SK-N-SH (cell line): ENCODE measurements around the gene NFIA. TPM values are rescaled to one million over a fixed set of nuclear protein-coding genes. Genes with fewer than 3 reads are reported as not detected.

Experiments
- CTCF ChIA-PET: fragments of 300-600, 350-600 bp; formaldehyde crosslinking; extraction: SDS; loops from one replicate; lab custom pipeline; 2021; lab: Yijun Ruan, JAX
- POLR2A ChIA-PET: fragments of 350-600 bp; sonication (Branson Sonifier 250); formaldehyde crosslinking; extraction: SDS; loops from one replicate; lab custom pipeline; 2020; ENCODE audit warnings: antibody characterized with exemption, inconsistent platforms; lab: Yijun Ruan, JAX
- DNase-seq: peaks from one replicate; pipeline ENCODE4 v3.0.0; 2012
- H2AFZ ChIP-seq: fragments of 200-600 bp; sonication (generic); 2 replicates; pipeline ENCODE4 v1.8.1; 2016; ENCODE audit warnings: antibody characterized with exemption, mild to moderate bottlenecking, low read depth
- H3F3A ChIP-seq: fragments of 200-600 bp; sonication (generic); replicated peaks from 2 replicates; pipeline ENCODE3; 2016; ENCODE audit warnings: antibody characterized with exemption, mild to moderate bottlenecking; ENCODE audit not compliant: insufficient read depth
- H3K27ac ChIP-seq, 2 experiments: fragments of 200-500 bp in 1 of 2; fragments of 200-600 bp in 1 of 2; sonication (Bioruptor generic) in 1 of 2; sonication (generic), shearing (Covaris generic) in 1 of 2; 2 replicates each; pipeline versions ENCODE4 v1.5.1 to v1.6.1; 2014 to 2016; ENCODE audit warnings: low read depth in 2 of 2, inconsistent platforms in 1 of 2, low read length in 1 of 2, mild to moderate bottlenecking in 1 of 2, mixed read lengths in 1 of 2
- H3K27me3 ChIP-seq: fragments of 200-600 bp; sonication (generic), shearing (Covaris generic); 2 replicates; pipeline ENCODE4 v1.6.1; 2016; ENCODE audit warnings: mixed run types; ENCODE audit not compliant: insufficient read depth
- H3K36me3 ChIP-seq, 2 experiments: fragments of 200-500 bp in 1 of 2; fragments of 200-600 bp in 1 of 2; sonication (Bioruptor generic) in 1 of 2; sonication (generic) in 1 of 2; replicated peaks in 1 of 2; 2 replicates each; pipeline versions ENCODE3 to v1.5.1; 2014 to 2016; ENCODE audit warnings: low read length in 1 of 2, mild to moderate bottlenecking in 1 of 2; ENCODE audit not compliant: insufficient read depth in 2 of 2, control insufficient read depth in 1 of 2
- H3K4me1 ChIP-seq, 2 experiments: fragments of 200-500 bp in 1 of 2; fragments of 200-600 bp in 1 of 2; sonication (Bioruptor generic) in 1 of 2; sonication (generic), shearing (Covaris generic) in 1 of 2; 2 replicates each; pipeline versions ENCODE4 v1.5.1 to v1.6.1; 2014 to 2016; ENCODE audit warnings: low read depth in 1 of 2, low read length in 1 of 2, mixed run types in 1 of 2; ENCODE audit not compliant: insufficient read depth in 2 of 2, control insufficient read depth in 1 of 2
- H3K4me2 ChIP-seq: fragments of 200-600 bp; sonication (generic), shearing (Covaris generic); 2 replicates; pipeline ENCODE4 v1.6.1; 2017; ENCODE audit warnings: mixed run types
- H3K4me3 ChIP-seq, 2 experiments: fragments of 200-500 bp in 1 of 2; fragments of 200-600 bp in 1 of 2; sonication (Bioruptor generic) in 1 of 2; sonication (generic), shearing (Covaris generic) in 1 of 2; 2 replicates each; pipeline versions ENCODE4 v1.5.1 to v1.8.1; 2014 to 2016; ENCODE audit warnings: low read depth in 2 of 2, inconsistent platforms in 1 of 2, low read length in 1 of 2, mild to moderate bottlenecking in 1 of 2, mixed read lengths in 1 of 2, moderate library complexity in 1 of 2
- H3K79me2 ChIP-seq: fragments of 200-600 bp; sonication (generic); 2 replicates; pipeline ENCODE4 v1.8.1; 2017; ENCODE audit warnings: mild to moderate bottlenecking; ENCODE audit not compliant: insufficient read depth
- H3K9ac ChIP-seq: fragments of 200-600 bp; sonication (generic); 2 replicates; pipeline ENCODE4 v1.6.1; 2017; ENCODE audit warnings: mixed run types
- H3K9me2 ChIP-seq: fragments of 200-600 bp; sonication (generic); 2 replicates; pipeline ENCODE4 v1.6.1; 2017; ENCODE audit warnings: mixed run types
- H3K9me3 ChIP-seq: fragments of 200-600 bp; sonication (generic); 2 replicates; pipeline ENCODE4 v1.6.1; 2017; ENCODE audit warnings: mixed run types, mild to moderate bottlenecking, moderate library complexity
- H4K20me1 ChIP-seq: fragments of 200-600 bp; sonication (generic); 2 replicates; pipeline ENCODE4 v1.6.1; 2017; ENCODE audit warnings: mild to moderate bottlenecking, mixed run types; ENCODE audit not compliant: insufficient read depth
- ELF1 ChIP-seq: IDR thresholded peaks from 2 replicates; pipeline ENCODE4 v1.4.0; 2012
- EP300 ChIP-seq, 2 experiments: IDR thresholded peaks; 2 replicates each; pipeline versions ENCODE4 v1.4.0 to v1.6.1; 2012; ENCODE audit warnings: borderline replicate concordance in 1 of 2, low read depth in 1 of 2, low read length in 1 of 2
- FOXM1 ChIP-seq: IDR thresholded peaks from 2 replicates; pipeline ENCODE4 v1.4.0; 2012; ENCODE audit warnings: low read depth, mild to moderate bottlenecking
- JUND ChIP-seq: IDR thresholded peaks from 2 replicates; pipeline ENCODE4 v1.4.0; 2012
- RCOR1 ChIP-seq: fragments of 150-350 bp; IDR thresholded peaks from 2 replicates; pipeline ENCODE4 v1.6.1; 2017; ENCODE audit warnings: antibody characterized with exemption, low read length
- RXRA ChIP-seq: IDR thresholded peaks from 2 replicates; pipeline ENCODE4 v1.4.0; 2012; ENCODE audit warnings: low read depth, mild to moderate bottlenecking, borderline replicate concordance
- SMC3 ChIP-seq: IDR thresholded peaks from 2 replicates; pipeline ENCODE4 v1.6.1; 2012; ENCODE audit warnings: low read depth, low read length, improper control_type of control experiment
- TAF1 ChIP-seq: IDR thresholded peaks from 2 replicates; pipeline ENCODE4 v1.6.1; 2012; ENCODE audit warnings: low read depth, mild to moderate bottlenecking, low read length, moderate library complexity, borderline replicate concordance
- TCF12 ChIP-seq: IDR thresholded peaks from 2 replicates; pipeline ENCODE4 v1.4.0; 2012
- WGBS: methylation state at CpG from one replicate; pipeline ENCODE4 v1.1.6; 2017; ENCODE audit warnings: low lambda C conversion rate; 5-methylcytosine and 5-hydroxymethylcytosine counted together
- polyA plus RNA-seq, 3 experiments: library from polyadenylated mRNA; depleted of rRNA; stranded (reverse); fragments of >200 nt; gene quantifications; 2 replicates each; pipeline ENCODE4 v1.2.3, GENCODE V29; 2012
- TF ChIP-seq, protein P1 (sequence below): fragments of 150-350 bp; IDR thresholded peaks from 2 replicates; pipeline ENCODE4 v1.6.1; 2017; ENCODE audit warnings: antibody characterized with exemption, low read length, low read depth, borderline replicate concordance
- TF ChIP-seq, protein P2 (sequence below): IDR thresholded peaks from 2 replicates; pipeline ENCODE4 v1.4.0; 2012; ENCODE audit warnings: low read depth
- TF ChIP-seq, protein P3 (sequence below): fragments of 200-600 bp; sonication (generic); IDR thresholded peaks from 2 replicates; pipeline ENCODE4 v1.6.1; 2017; ENCODE audit warnings: antibody characterized with exemption, mild to moderate bottlenecking, moderate library complexity

Gene NFIA
- polyA plus RNA-seq, 1 of the 3 experiments (the other 2 are of a cell fraction): 3.3 TPM

DNA sequence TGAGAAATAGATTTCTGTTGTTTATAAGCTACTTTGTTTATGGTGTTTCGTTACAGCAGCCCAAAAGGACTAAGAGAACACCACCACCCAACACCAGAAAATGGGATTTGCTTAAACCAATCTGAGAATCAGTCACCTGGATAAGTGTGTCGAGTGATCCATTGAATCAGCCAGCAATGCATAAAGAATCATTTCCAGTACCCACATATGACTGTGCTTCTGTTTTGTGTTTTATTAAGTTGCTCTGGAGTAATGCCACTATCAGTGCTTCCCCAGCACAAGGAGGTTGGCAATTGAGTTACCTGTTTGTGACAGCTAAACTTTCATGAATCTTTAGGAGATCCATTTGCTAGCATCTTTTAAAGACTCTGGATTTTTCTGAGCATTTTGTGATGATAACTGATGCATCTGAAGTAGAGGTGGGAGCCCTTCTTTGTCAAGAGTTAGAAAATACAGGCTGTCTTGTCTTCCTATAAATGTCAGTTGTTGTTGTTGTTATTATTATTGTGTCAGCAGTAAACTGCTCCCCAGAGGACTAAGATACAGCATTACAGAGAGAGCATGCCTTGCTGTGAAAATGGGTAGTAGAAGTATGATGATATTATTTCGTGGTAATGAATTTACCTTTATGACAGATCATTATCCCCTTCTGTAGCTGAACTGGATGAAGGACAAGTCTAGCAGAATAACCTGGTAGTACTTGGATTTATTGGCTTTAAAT lies 225.2 kb downstream of the NFIA start:
- H3K79me2 ChIP-seq: no peaks in the 10 kb centered on the region
- DNase-seq: no peak
- no peak for TF ChIP-seq FOXM1
- no peak for TF ChIP-seq EP300 (IDR thresholded peaks at IDR 0.05; ENCODE audit: borderline replicate concordance in 1 of 2, low read depth in 1 of 2, low read length in 1 of 2)
- TF ChIP-seq, protein P1, sequence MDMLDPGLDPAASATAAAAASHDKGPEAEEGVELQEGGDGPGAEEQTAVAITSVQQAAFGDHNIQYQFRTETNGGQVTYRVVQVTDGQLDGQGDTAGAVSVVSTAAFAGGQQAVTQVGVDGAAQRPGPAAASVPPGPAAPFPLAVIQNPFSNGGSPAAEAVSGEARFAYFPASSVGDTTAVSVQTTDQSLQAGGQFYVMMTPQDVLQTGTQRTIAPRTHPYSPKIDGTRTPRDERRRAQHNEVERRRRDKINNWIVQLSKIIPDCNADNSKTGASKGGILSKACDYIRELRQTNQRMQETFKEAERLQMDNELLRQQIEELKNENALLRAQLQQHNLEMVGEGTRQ: no peak
- TF ChIP-seq SMC3: no peak
- TF ChIP-seq, protein P2, sequence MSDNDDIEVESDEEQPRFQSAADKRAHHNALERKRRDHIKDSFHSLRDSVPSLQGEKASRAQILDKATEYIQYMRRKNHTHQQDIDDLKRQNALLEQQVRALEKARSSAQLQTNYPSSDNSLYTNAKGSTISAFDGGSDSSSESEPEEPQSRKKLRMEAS: no peak
- no peak for TF ChIP-seq TAF1
- TF ChIP-seq TCF12: no peak
- TF ChIP-seq RXRA: no peak
- no peak for TF ChIP-seq ELF1
- TF ChIP-seq, all 33 proteins: peak for 0
- peaks cover 0 to 3% of the 10 kb centered on the region in 2 experiments; a peak in 2 of 4 replicates for H3K4me1 ChIP-seq
- H3K27me3 ChIP-seq: no peaks in the 10 kb centered on the region
- H3K9me3 ChIP-seq: no peaks in the 10 kb centered on the region
- H3K4me2 ChIP-seq: no peak overlapping the region
- POLR2A ChIA-PET: no interaction called here
- no peak overlapping the region for H3K4me3 ChIP-seq
- no peaks in the 10 kb centered on the region for H3K9me2 ChIP-seq
- H3K9ac ChIP-seq: no peak overlapping the region
- H2AFZ ChIP-seq: no peak overlapping the region
- no peaks in the 10 kb centered on the region for H3F3A ChIP-seq
- WGBS: 92% methylated on average over 3 of the region's 3 CpGs
- H4K20me1 ChIP-seq: no peaks in the 10 kb centered on the region
- H3K27ac ChIP-seq: no peak overlapping the region
- no peaks in the 10 kb centered on the region for H3K36me3 ChIP-seq
- CTCF ChIA-PET: interaction anchor here (1.0 kb wide), 1 partner anchor 30 kb away, joined by 3 read pairs; no protein-coding TSS in a partner anchor

DNA sequence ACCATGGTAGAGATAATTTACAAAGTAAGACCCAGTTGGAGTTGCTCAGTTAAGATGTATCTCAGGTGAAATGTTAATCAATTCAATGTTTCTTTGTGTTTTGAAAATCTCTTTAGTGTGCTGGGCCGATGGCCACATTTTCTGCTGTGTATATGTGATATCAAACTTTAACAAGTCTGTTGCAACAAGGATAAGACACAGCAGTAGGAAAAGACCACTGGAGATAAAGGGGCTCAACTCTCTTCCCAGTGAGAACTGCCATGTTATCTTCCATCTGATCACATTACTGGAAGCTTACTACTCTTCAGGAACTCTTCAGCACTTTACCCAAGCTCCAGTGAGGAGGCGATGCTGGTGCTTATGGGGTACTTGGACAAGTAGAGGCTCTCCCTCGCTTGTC lies 227.7 kb downstream of the NFIA start:
- Histone ChIP-seq H4K20me1 (no peaks in the 10 kb centered on the region), H3K79me2 (no peaks in the 10 kb centered on the region), H3K27ac (no peak overlapping the region), H3K4me3 (no peak overlapping the region), H3F3A (no peaks in the 10 kb centered on the region), H2AFZ (no peak overlapping the region), H3K9me2 (no peaks in the 10 kb centered on the region), H3K4me2 (no peak overlapping the region), H3K9ac (no peak overlapping the region), H3K36me3 (no peaks in the 10 kb centered on the region), H3K4me1 (peaks cover 0 to 3% of the 10 kb centered on the region in 2 experiments; a peak in 1 of 4 replicates)
- WGBS: 93% methylated on average over 3 of the region's 3 CpGs
- CTCF ChIA-PET: interaction anchor here (1.5 kb wide), 1 partner anchor 83 kb away, joined by 4 read pairs; no protein-coding TSS in a partner anchor
- DNase-seq: no peak
- POLR2A ChIA-PET: no interaction called here
- TF ChIP-seq, protein P3, sequence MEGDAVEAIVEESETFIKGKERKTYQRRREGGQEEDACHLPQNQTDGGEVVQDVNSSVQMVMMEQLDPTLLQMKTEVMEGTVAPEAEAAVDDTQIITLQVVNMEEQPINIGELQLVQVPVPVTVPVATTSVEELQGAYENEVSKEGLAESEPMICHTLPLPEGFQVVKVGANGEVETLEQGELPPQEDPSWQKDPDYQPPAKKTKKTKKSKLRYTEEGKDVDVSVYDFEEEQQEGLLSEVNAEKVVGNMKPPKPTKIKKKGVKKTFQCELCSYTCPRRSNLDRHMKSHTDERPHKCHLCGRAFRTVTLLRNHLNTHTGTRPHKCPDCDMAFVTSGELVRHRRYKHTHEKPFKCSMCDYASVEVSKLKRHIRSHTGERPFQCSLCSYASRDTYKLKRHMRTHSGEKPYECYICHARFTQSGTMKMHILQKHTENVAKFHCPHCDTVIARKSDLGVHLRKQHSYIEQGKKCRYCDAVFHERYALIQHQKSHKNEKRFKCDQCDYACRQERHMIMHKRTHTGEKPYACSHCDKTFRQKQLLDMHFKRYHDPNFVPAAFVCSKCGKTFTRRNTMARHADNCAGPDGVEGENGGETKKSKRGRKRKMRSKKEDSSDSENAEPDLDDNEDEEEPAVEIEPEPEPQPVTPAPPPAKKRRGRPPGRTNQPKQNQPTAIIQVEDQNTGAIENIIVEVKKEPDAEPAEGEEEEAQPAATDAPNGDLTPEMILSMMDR: no peak
- TF ChIP-seq RCOR1 (no peak), JUND (no peak), ELF1 (no peak)
- TF ChIP-seq, all 33 proteins: peak for 0
- H3K9me3 ChIP-seq: no peaks in the 10 kb centered on the region
- no peaks in the 10 kb centered on the region for H3K27me3 ChIP-seq
